HFFc6 (cell line): ENCODE measurements around the gene PTPRC. TPM values are rescaled to one million over a fixed set of nuclear protein-coding genes. Genes with fewer than 3 reads are reported as not detected.

ENCODE experiments used
- DNase-seq: peaks from one replicate; pipeline ENCODE4 v3.0.0-alpha.2; 2018
- H3K27ac Mint-ChIP-seq: 2 replicates; pipeline ENCODE4 v1.8.0; 2020; ENCODE audit warnings: mild to moderate bottlenecking, mixed read lengths
- H3K27me3 Mint-ChIP-seq: 2 replicates; pipeline ENCODE4 v1.8.0; 2021; ENCODE audit warnings: mild to moderate bottlenecking, moderate library complexity, mixed read lengths; ENCODE audit not compliant: insufficient read depth
- H3K36me3 Mint-ChIP-seq: 2 replicates; pipeline ENCODE4 v1.8.0; 2021; ENCODE audit warnings: low read depth, mixed read lengths
- H3K4me1 Mint-ChIP-seq: 2 replicates; pipeline ENCODE4 v1.8.0; 2020; ENCODE audit warnings: low read depth, mixed read lengths
- H3K4me3 Mint-ChIP-seq: 2 replicates; pipeline ENCODE4 v1.8.0; 2020; ENCODE audit warnings: mild to moderate bottlenecking, moderate library complexity, mixed read lengths
- H3K9me3 Mint-ChIP-seq: 2 replicates; pipeline ENCODE4 v1.8.0; 2020; ENCODE audit warnings: mild to moderate bottlenecking, mixed read lengths
- total RNA-seq, 6 experiments: library from RNA; stranded (reverse); fragmentation: NEBNext Ultra II Directional; extraction: Animal tissue kit (Norgen Biotek cat#: 25700); gene quantifications; 2 replicates in 1 of 6; 3 replicates in 5 of 6; pipeline ENCODE4 v1.2.3, GENCODE V29; 2021
- TF ChIP-seq, protein P1 (sequence below): fragments of 200-600 bp; sonication (generic); IDR thresholded peaks from 2 replicates; pipeline ENCODE4 v1.5.0; 2021; ENCODE audit warnings: antibody characterized with exemption, mild to moderate bottlenecking

Gene PTPRC
- total RNA-seq, 6 experiments from 2014 or later: 0.19 to 0.96 (median 0.79) TPM

DNA sequence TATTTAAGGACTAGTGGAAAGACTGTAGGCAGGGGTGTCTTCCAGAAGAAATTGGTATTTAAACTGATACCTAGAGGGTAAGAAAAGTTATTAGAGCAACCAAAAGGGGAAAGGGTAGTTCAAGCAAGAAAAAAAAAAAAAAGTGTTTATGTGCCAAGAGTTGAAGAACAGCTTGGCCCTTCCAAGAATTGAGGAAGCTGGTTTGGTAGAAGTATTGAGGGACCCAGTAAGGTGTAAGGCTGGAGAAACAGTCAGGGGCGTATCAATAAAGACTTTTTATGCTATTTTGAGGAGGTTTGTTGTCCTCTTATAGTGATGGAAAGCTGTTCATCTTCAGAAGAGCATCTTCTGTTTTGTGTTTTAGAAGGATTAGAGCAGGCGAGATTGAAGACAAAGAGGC, 108.3 kb downstream of the PTPRC start:
- TF ChIP-seq, protein P1, sequence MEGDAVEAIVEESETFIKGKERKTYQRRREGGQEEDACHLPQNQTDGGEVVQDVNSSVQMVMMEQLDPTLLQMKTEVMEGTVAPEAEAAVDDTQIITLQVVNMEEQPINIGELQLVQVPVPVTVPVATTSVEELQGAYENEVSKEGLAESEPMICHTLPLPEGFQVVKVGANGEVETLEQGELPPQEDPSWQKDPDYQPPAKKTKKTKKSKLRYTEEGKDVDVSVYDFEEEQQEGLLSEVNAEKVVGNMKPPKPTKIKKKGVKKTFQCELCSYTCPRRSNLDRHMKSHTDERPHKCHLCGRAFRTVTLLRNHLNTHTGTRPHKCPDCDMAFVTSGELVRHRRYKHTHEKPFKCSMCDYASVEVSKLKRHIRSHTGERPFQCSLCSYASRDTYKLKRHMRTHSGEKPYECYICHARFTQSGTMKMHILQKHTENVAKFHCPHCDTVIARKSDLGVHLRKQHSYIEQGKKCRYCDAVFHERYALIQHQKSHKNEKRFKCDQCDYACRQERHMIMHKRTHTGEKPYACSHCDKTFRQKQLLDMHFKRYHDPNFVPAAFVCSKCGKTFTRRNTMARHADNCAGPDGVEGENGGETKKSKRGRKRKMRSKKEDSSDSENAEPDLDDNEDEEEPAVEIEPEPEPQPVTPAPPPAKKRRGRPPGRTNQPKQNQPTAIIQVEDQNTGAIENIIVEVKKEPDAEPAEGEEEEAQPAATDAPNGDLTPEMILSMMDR: no peak
- Mint-ChIP-seq H3K9me3 (no peaks in the 10 kb centered on the region), H3K4me1 (peaks cover 21% of the 10 kb centered on the region), H3K27me3 (no peaks in the 10 kb centered on the region), H3K4me3 (no peak overlapping the region), H3K27ac (no peak overlapping the region), H3K36me3 (0 out of 2 replicates have a peak, but pooled peaks cover 5% of the 10 kb centered on the region)
- no peak for DNase-seq

DNA sequence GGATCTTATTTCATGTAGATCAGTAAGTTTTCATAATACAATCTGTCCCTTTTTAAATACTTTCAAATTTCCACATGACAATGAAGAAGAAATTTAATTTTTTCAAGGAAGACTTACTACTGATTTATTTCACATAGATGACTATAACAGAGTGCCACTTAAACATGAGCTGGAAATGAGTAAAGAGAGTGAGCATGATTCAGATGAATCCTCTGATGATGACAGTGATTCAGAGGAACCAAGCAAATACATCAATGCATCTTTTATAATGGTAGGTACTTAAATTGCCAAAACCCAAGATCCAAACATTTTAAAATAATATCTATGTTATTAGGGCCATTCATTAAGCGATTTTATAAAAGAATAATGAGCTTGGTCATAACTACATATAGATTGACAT, 110.4 kb downstream of the PTPRC start:
- no peak overlapping the region for H3K27ac Mint-ChIP-seq
- H3K36me3 Mint-ChIP-seq: 0 out of 2 replicates have a peak, but pooled peaks cover 5% of the 10 kb centered on the region
- H3K27me3 Mint-ChIP-seq: no peaks in the 10 kb centered on the region
- no peaks in the 10 kb centered on the region for H3K9me3 Mint-ChIP-seq
- no peak overlapping the region for H3K4me3 Mint-ChIP-seq
- H3K4me1 Mint-ChIP-seq: peaks cover 22% of the 10 kb centered on the region
- TF ChIP-seq, protein P1: no peak
- DNase-seq: peak; percentile 4

DNA sequence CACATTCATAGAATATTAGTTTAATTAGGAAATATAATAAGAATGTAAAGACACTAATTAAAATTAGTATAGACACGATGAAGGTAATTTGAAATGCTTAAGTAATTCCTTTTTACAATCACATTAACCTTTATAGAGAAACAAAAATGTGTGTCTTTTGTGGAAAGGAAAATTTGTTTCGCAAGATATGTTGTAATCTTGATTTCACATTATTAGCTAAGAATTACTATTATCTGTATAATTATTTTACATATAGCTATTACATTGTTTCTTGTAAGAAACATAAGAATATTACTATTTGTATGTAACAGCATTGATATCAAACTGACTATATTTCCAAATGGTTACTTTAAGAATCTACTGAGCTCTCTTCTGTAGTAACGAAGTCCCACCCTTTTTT, 111.2 kb downstream of the PTPRC start:
- TF ChIP-seq, protein P1: no peak
- H3K4me1 Mint-ChIP-seq: peaks cover 28% of the 10 kb centered on the region
- no peak for DNase-seq
- H3K4me3 Mint-ChIP-seq: no peak overlapping the region
- no peaks in the 10 kb centered on the region for H3K27me3 Mint-ChIP-seq
- H3K27ac Mint-ChIP-seq: no peak overlapping the region
- 0 out of 2 replicates have a peak, but pooled peaks cover 5% of the 10 kb centered on the region for H3K36me3 Mint-ChIP-seq
- no peaks in the 10 kb centered on the region for H3K9me3 Mint-ChIP-seq

DNA sequence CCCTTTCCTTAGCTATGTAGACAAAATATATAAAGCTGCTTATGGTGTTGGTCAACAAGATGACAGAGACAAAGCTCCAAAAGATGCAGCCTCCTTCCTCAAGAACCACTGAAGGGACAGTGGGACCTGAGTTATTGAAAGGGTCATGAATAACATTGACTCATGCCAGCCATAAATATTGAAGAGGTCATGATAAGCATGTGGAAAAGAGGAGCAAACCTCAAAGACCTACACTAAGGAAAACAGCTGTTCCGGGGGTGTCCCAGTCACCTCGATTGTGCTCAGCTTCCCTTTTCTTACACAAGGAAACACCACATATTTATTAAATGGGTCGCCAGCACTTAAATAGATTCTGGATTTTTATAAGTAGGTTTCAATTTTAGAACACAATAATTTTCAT, 112.9 kb downstream of the PTPRC start:
- H3K27me3 Mint-ChIP-seq: no peaks in the 10 kb centered on the region
- DNase-seq: no peak
- no peak overlapping the region for H3K4me3 Mint-ChIP-seq
- no peak overlapping the region for H3K27ac Mint-ChIP-seq
- H3K9me3 Mint-ChIP-seq: no peaks in the 10 kb centered on the region
- TF ChIP-seq, protein P1: no peak
- peaks cover 28% of the 10 kb centered on the region for H3K4me1 Mint-ChIP-seq
- 0 out of 2 replicates have a peak, but pooled peaks cover 5% of the 10 kb centered on the region for H3K36me3 Mint-ChIP-seq

DNA sequence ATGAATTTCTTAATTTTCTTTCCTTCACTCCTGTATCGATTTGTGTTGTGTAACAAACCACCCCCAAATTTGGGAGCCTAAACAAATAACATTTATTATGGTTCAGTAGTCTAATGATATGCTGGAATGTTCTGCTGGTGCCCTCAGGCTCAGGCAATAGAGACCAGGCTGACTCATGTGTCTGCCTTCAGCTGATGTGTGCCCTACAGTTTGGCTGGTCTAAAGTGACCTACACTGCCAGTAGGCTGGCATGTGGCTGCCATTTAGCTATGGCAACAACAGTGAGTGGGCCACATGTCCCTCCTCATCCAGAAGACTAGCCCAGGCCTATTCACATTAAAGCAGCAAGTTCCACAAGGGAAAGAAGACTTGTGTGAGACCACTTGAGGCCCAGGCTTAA, 115.8 kb downstream of the PTPRC start:
- DNase-seq: no peak
- Mint-ChIP-seq H3K27me3 (no peaks in the 10 kb centered on the region), H3K27ac (no peak overlapping the region), H3K4me3 (no peak overlapping the region), H3K4me1 (peaks cover 21% of the 10 kb centered on the region), H3K36me3 (0 out of 2 replicates have a peak, but pooled peaks cover 5% of the 10 kb centered on the region), H3K9me3 (no peaks in the 10 kb centered on the region)
- TF ChIP-seq, protein P1: no peak

DNA sequence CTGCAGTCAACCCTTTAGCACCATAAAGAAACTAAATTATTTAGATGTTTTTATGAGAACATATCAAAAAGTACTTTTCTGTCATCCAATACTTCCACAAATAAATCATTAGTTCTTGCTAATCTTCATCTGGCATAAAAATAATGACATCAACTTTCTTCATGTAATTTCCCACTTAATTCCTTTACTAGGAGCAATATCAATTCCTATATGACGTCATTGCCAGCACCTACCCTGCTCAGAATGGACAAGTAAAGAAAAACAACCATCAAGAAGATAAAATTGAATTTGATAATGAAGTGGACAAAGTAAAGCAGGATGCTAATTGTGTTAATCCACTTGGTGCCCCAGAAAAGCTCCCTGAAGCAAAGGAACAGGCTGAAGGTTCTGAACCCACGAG, 116.9 kb downstream of the PTPRC start:
- Mint-ChIP-seq H3K36me3 (0 out of 2 replicates have a peak, but pooled peaks cover 3% of the 10 kb centered on the region), H3K27ac (no peak overlapping the region), H3K4me1 (peaks cover 19% of the 10 kb centered on the region), H3K27me3 (no peaks in the 10 kb centered on the region), H3K9me3 (no peaks in the 10 kb centered on the region), H3K4me3 (no peak overlapping the region)
- TF ChIP-seq, protein P1: no peak
- no peak for DNase-seq
